HEK293 (cell line): ENCODE results near the gene MARK4.

Experiments used
- GLIS1 ChIP-seq: fragments of 450-650 bp; formaldehyde crosslinking; IDR thresholded peaks from 2 replicates; pipeline ENCODE4 v1.5.1; 2016; ENCODE audit warnings: missing biosample characterization, missing genetic modification characterization
- ZNF266 ChIP-seq: fragments of 450-650 bp; formaldehyde crosslinking; IDR thresholded peaks from 2 replicates; pipeline ENCODE4 v1.5.1; 2016; ENCODE audit warnings: missing biosample characterization, missing genetic modification characterization, low read depth
- ZNF311 ChIP-seq: fragments of 450-650 bp; formaldehyde crosslinking; IDR thresholded peaks from 2 replicates; pipeline ENCODE4 v1.5.1; 2017; ENCODE audit warnings: missing biosample characterization, missing genetic modification characterization, borderline replicate concordance
- TF ChIP-seq, protein P1 (sequence below): IDR thresholded peaks from 2 replicates; pipeline ENCODE4 v1.6.1; 2011; ENCODE audit warnings: mild to moderate bottlenecking, low read depth, low read length, borderline replicate concordance
- TF ChIP-seq, protein P2 (sequence below): fragments of 450-650 bp; formaldehyde crosslinking; IDR thresholded peaks from 2 replicates; pipeline ENCODE4 v1.5.1; 2016; ENCODE audit warnings: missing biosample characterization, missing genetic modification characterization

DNA sequence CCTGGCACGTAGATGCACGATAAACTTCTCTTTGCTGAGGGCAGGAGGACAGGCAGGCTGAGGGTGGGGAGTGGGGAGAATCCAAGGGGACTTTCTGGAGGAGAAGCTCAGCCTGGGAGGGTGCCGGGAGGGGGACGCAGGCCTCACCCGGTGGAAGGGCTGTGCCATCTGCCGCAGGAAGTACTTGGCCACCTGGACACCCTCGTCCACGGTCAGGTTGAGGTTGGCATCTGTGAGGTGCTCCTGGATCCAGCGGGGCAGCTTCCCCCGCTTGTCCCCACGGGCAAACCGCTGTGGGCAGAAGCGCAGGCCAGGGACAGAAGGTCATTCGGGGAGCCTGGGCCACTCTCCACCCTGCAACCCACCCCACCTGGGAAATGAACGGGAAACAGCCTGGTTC, 101.0 kb downstream of the MARK4 start:
- TF ChIP-seq GLIS1 (tag by site-specific recombination) (no peak), ZNF311 (tag by site-specific recombination) (no peak), ZNF266 (no peak)
- TF ChIP-seq, protein P1, sequence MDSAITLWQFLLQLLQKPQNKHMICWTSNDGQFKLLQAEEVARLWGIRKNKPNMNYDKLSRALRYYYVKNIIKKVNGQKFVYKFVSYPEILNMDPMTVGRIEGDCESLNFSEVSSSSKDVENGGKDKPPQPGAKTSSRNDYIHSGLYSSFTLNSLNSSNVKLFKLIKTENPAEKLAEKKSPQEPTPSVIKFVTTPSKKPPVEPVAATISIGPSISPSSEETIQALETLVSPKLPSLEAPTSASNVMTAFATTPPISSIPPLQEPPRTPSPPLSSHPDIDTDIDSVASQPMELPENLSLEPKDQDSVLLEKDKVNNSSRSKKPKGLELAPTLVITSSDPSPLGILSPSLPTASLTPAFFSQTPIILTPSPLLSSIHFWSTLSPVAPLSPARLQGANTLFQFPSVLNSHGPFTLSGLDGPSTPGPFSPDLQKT = no peak
- TF ChIP-seq, protein P2, sequence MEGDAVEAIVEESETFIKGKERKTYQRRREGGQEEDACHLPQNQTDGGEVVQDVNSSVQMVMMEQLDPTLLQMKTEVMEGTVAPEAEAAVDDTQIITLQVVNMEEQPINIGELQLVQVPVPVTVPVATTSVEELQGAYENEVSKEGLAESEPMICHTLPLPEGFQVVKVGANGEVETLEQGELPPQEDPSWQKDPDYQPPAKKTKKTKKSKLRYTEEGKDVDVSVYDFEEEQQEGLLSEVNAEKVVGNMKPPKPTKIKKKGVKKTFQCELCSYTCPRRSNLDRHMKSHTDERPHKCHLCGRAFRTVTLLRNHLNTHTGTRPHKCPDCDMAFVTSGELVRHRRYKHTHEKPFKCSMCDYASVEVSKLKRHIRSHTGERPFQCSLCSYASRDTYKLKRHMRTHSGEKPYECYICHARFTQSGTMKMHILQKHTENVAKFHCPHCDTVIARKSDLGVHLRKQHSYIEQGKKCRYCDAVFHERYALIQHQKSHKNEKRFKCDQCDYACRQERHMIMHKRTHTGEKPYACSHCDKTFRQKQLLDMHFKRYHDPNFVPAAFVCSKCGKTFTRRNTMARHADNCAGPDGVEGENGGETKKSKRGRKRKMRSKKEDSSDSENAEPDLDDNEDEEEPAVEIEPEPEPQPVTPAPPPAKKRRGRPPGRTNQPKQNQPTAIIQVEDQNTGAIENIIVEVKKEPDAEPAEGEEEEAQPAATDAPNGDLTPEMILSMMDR (tag by site-specific recombination) = no peak
